ENCODE results near the gene GARRE1. TPM values are rescaled to one million over a fixed set of nuclear protein-coding genes. Genes with fewer than 3 reads are reported as not detected.
A peak's percentile ranks its signal among the peaks of the same experiment; 100 is the strongest.

Gene GARRE1
- total RNA-seq, 2 donors from 2014 or later = 21.9 to 27.9 TPM

- Mint-ChIP-seq H3K9me3 (no peaks in the 10 kb centered on the region), H3K27me3 (ENCODE audit: insufficient read depth) (no peaks in the 10 kb centered on the region), H3K36me3 (ENCODE audit: low read depth) (peaks cover 21% of the 10 kb centered on the region), H3K27ac (peak overlapping the region; percentile 61), H3K4me1 (peaks cover 15% of the 10 kb centered on the region), H3K4me3 (no peak overlapping the region)
- no peaks in the 10 kb centered on the region for H3K27me3 ChIP-seq (ENCODE audit: control insufficient read depth, insufficient read depth, low read length, poor library complexity, severe bottlenecking)
- 81 to 85% methylated on average over 11 of the region's 11 CpGs for WGBS, 2 experiments (ENCODE audit: insufficient coverage in 1 of 2, insufficient read length in 1 of 2)
- H3K36me3 ChIP-seq (ENCODE audit: control insufficient read depth, insufficient read depth, low read length) = peaks cover 44% of the 10 kb centered on the region
- H3K4me1 ChIP-seq (ENCODE audit: control insufficient read depth, insufficient read depth, low read length) = no peaks in the 10 kb centered on the region
- H3K9ac ChIP-seq (ENCODE audit: extremely low read depth, low read length, poor library complexity, severe bottlenecking) = no peak overlapping the region
- no peaks in the 10 kb centered on the region for H3K9me3 ChIP-seq (ENCODE audit: control insufficient read depth, low read length)
- no peak for DNase-seq
- peak overlapping the region; percentile 41 for H3K27ac ChIP-seq (ENCODE audit: low read depth, low read length)
- no peak overlapping the region for H3K4me3 ChIP-seq (ENCODE audit: low read length)
- TF ChIP-seq CTCF (conservative IDR thresholded peaks at IDR 0.05) = no peak
These were observed 21.5 kb upstream of the GARRE1 start for GRCh38 chr19:34232566-34233481.

GRCh38 chr19:34235425-34235940, 18.9 kb upstream of the GARRE1 start:
- Mint-ChIP-seq H3K4me3 (no peak overlapping the region), H3K4me1 (peaks cover 14% of the 10 kb centered on the region)

More at GRCh38 chr19:34235425-34235940, 18.9 kb upstream of the GARRE1 start:
- no peaks in the 10 kb centered on the region for H3K9me3 Mint-ChIP-seq
- Histone ChIP-seq H3K9ac (ENCODE audit: extremely low read depth, low read length, poor library complexity, severe bottlenecking) (no peak overlapping the region), H3K27me3 (ENCODE audit: control insufficient read depth, insufficient read depth, low read length, poor library complexity, severe bottlenecking) (no peaks in the 10 kb centered on the region), H3K4me3 (ENCODE audit: low read length) (no peak overlapping the region), H3K27ac (ENCODE audit: low read depth, low read length) (no peak overlapping the region), H3K4me1 (ENCODE audit: control insufficient read depth, insufficient read depth, low read length) (no peaks in the 10 kb centered on the region), H3K9me3 (ENCODE audit: control insufficient read depth, low read length) (no peaks in the 10 kb centered on the region), H3K36me3 (ENCODE audit: control insufficient read depth, insufficient read depth, low read length) (peaks cover 17% of the 10 kb centered on the region)
- no peak for DNase-seq
- no peak for TF ChIP-seq CTCF (conservative IDR thresholded peaks at IDR 0.05)
- H3K27ac Mint-ChIP-seq = no peak overlapping the region
- no peaks in the 10 kb centered on the region for H3K27me3 Mint-ChIP-seq (ENCODE audit: insufficient read depth)
- H3K36me3 Mint-ChIP-seq (ENCODE audit: low read depth) = peaks cover 13% of the 10 kb centered on the region
- 89 to 100% methylated on average over 1 to 2 of the region's 2 CpGs for WGBS, 2 experiments (ENCODE audit: insufficient coverage in 1 of 2, insufficient read length in 1 of 2)

Data from endodermal cell (in vitro differentiated cells).